ENCODE results near the gene ZNF496. TPM values are rescaled to one million over a fixed set of nuclear protein-coding genes. Genes with fewer than 3 reads are reported as not detected.

The ZNF496 gene
- total and polyA plus RNA-seq, 9 of the 15 experiments (the other 6 are each of a cell fraction or from before 2014, with no cell fraction given): 4.3 to 54.0 (median 31.3) TPM

GRCh38 chr1:247367786-247368422, 36.2 kb upstream of the ZNF496 start:
- Histone ChIP-seq H3K4me1 (replicated peaks in 1 of 2; ENCODE audit: control insufficient read depth in 2 of 2, insufficient read depth in 2 of 2, low read length in 2 of 2) (peaks cover 0 to 28% of the 10 kb centered on the region in 2 experiments; a peak in 4 of 5 replicates), H3K27ac (ENCODE audit: extremely low read depth, low read depth, low read length) (peak overlapping the region; percentile 46; the same call in 1 of the 3 replicates), H3K9me3 (replicated peaks; ENCODE audit: control insufficient read depth, insufficient read depth, low read depth, low read length) (peaks cover 7% of the 10 kb centered on the region), H3K36me3 (ENCODE audit: control insufficient read depth, insufficient read depth, low read length) (no peaks in the 10 kb centered on the region), H2AFZ (ENCODE audit: low read depth, low read length) (no peak overlapping the region; the same call in 1 of the 2 replicates), H3K4me3 (no peak overlapping the region), H3K9me1 (ENCODE audit: control insufficient read depth, insufficient read depth, low read length) (no peaks in the 10 kb centered on the region), H3K79me2 (ENCODE audit: control insufficient read depth, insufficient read depth, low read length) (no peaks in the 10 kb centered on the region), H3K4me2 (ENCODE audit: insufficient read depth, low read length) (0 out of 2 replicates have a peak overlapping the region, but pooled peaks have one; percentile 3), H3K9ac (ENCODE audit: insufficient read depth in 1 of 2, low read depth in 2 of 2, low read length in 2 of 2) (no peak overlapping the region), H3K27me3 (ENCODE audit: control insufficient read depth in 2 of 2, insufficient read depth in 2 of 2, low read length in 2 of 2) (no peaks in the 10 kb centered on the region), H4K20me1 (replicated peaks; ENCODE audit: control insufficient read depth, insufficient read depth, low read length) (no peaks in the 10 kb centered on the region)
- peak; percentile 48 for ATAC-seq
- FAIRE-seq: no peak
- ChIA-PET CTCF (ENCODE audit: low intra/inter-chr PET ratio) (no interaction called here), POLR2A (no interaction called here)
- DNase-seq (ENCODE audit: extremely low read depth in 1 of 4, low spot score in 3 of 4): peak in 1 of 4 experiments; percentile 55
- 6% methylated on average over 6 of the region's 6 CpGs for WGBS (ENCODE audit: insufficient coverage, low coverage, missing lambda C conversion rate)
- intact Hi-C loops (cut with micrococcal nuclease): no loop called here
- in situ Hi-C loops (cut with MboI): no loop called here
- no TSS peak for BruUV-seq (replicated peaks)
- TF ChIP-seq, protein P1, sequence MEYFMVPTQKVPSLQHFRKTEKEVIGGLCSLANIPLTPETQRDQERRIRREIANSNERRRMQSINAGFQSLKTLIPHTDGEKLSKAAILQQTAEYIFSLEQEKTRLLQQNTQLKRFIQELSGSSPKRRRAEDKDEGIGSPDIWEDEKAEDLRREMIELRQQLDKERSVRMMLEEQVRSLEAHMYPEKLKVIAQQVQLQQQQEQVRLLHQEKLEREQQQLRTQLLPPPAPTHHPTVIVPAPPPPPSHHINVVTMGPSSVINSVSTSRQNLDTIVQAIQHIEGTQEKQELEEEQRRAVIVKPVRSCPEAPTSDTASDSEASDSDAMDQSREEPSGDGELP (CRISPR knock-in tag; IDR thresholded peaks at IDR 0.05; ENCODE audit: borderline replicate concordance): no peak
- TF ChIP-seq FOXJ2 (tag; IDR thresholded peaks at IDR 0.05) (0 out of 2 replicates have a peak, but pooled peaks have one; percentile 22), ZNF589 (CRISPR knock-in tag; IDR thresholded peaks at IDR 0.05; ENCODE audit: low read depth) (peak; percentile 100), HDAC3 (IDR thresholded peaks at IDR 0.05; ENCODE audit: borderline replicate concordance, partially characterized antibody) (no peak), ETV5 (CRISPR knock-in tag; IDR thresholded peaks at IDR 0.05; ENCODE audit: low read depth) (peak; percentile 85), POLR2H (tag; IDR thresholded peaks at IDR 0.05; ENCODE audit: low read depth) (peak; percentile 71), NR2C2 (CRISPR knock-in tag; IDR thresholded peaks at IDR 0.05) (no peak), NR2C2 (tag; IDR thresholded peaks at IDR 0.05) (peak; percentile 94), NCOA4 (IDR thresholded peaks at IDR 0.05; ENCODE audit: partially characterized antibody) (no peak), RBM15 (IDR thresholded peaks at IDR 0.05; ENCODE audit: insufficient read depth, low read length) (no peak), ATF7 (IDR thresholded peaks at IDR 0.05) (peak; percentile 23; the same call in 1 of the 2 replicates)
- TF ChIP-seq, protein P2, sequence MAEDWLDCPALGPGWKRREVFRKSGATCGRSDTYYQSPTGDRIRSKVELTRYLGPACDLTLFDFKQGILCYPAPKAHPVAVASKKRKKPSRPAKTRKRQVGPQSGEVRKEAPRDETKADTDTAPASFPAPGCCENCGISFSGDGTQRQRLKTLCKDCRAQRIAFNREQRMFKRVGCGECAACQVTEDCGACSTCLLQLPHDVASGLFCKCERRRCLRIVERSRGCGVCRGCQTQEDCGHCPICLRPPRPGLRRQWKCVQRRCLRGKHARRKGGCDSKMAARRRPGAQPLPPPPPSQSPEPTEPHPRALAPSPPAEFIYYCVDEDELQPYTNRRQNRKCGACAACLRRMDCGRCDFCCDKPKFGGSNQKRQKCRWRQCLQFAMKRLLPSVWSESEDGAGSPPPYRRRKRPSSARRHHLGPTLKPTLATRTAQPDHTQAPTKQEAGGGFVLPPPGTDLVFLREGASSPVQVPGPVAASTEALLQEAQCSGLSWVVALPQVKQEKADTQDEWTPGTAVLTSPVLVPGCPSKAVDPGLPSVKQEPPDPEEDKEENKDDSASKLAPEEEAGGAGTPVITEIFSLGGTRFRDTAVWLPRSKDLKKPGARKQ (CRISPR knock-in tag; IDR thresholded peaks at IDR 0.05): peak; percentile 70; the same call in 1 of the 2 replicates
- TF ChIP-seq, protein P3, sequence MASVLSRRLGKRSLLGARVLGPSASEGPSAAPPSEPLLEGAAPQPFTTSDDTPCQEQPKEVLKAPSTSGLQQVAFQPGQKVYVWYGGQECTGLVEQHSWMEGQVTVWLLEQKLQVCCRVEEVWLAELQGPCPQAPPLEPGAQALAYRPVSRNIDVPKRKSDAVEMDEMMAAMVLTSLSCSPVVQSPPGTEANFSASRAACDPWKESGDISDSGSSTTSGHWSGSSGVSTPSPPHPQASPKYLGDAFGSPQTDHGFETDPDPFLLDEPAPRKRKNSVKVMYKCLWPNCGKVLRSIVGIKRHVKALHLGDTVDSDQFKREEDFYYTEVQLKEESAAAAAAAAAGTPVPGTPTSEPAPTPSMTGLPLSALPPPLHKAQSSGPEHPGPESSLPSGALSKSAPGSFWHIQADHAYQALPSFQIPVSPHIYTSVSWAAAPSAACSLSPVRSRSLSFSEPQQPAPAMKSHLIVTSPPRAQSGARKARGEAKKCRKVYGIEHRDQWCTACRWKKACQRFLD (CRISPR knock-in tag; IDR thresholded peaks at IDR 0.05): peak; percentile 100
- TF ChIP-seq, protein P4, sequence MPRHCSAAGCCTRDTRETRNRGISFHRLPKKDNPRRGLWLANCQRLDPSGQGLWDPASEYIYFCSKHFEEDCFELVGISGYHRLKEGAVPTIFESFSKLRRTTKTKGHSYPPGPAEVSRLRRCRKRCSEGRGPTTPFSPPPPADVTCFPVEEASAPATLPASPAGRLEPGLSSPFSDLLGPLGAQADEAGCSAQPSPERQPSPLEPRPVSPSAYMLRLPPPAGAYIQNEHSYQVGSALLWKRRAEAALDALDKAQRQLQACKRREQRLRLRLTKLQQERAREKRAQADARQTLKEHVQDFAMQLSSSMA (CRISPR knock-in tag; IDR thresholded peaks at IDR 0.05): peak; percentile 92
